Measurements from ENCODE around the gene BCORL1. TPM values are rescaled to one million over a fixed set of nuclear protein-coding genes. Genes with fewer than 3 reads are reported as not detected.

BCORL1 gene
- total and polyA plus RNA-seq, 2 donors (not counting 1 experiment from before 2014, with no cell fraction given), result 1.1 to 2.8 TPM

DNA sequence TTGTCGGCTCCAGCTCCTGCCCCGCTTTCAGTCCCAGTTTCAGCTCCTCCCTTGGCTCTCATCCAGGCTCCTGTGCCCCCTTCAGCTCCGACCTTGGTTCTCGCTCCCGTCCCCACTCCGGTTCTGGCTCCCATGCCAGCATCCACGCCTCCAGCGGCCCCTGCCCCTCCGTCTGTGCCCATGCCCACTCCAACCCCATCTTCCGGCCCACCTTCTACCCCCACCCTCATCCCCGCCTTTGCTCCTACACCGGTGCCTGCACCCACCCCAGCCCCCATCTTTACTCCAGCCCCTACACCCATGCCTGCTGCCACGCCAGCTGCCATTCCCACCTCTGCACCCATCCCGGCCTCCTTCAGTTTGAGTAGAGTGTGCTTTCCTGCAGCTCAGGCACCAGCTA is 31.2 kb downstream of the BCORL1 start:
- H3K4me1 ChIP-seq (ENCODE audit: control insufficient read depth, extremely low read depth, insufficient read depth, low read length), result no peaks in the 10 kb centered on the region
- no peaks in the 10 kb centered on the region for H3K36me3 ChIP-seq (ENCODE audit: control insufficient read depth, insufficient read depth, low read length)
- no peak overlapping the region for H3K4me2 ChIP-seq (ENCODE audit: extremely low read depth, insufficient read depth, low read length)
- H3K9me3 ChIP-seq (ENCODE audit: control insufficient read depth, insufficient read depth, low read depth, low read length), result no peaks in the 10 kb centered on the region
- no peaks in the 10 kb centered on the region for H3K27me3 ChIP-seq (ENCODE audit: control insufficient read depth, insufficient read depth, low read length)
- no peaks in the 10 kb centered on the region for H3K79me2 ChIP-seq (ENCODE audit: control insufficient read depth, insufficient read depth, low read length)
- H3K9ac ChIP-seq (ENCODE audit: insufficient read depth, low read length), result no peak overlapping the region
- no peak for TF ChIP-seq EZH2 (IDR thresholded peaks at IDR 0.05; ENCODE audit: low read length, missing control alignments)
- TF ChIP-seq CTCF (conservative IDR thresholded peaks at IDR 0.05 in 1 of 2, IDR thresholded peaks at IDR 0.05 in 1 of 2; ENCODE audit: low read depth in 1 of 2, low read length in 2 of 2), result no peak
- H2AFZ ChIP-seq (ENCODE audit: low read length), result no peak overlapping the region
- no peak for DNase-seq (ENCODE audit: low read depth in 2 of 2)
- H4K20me1 ChIP-seq (ENCODE audit: control insufficient read depth, extremely low read depth, insufficient read depth, low read length), result no peaks in the 10 kb centered on the region
- H3K4me3 ChIP-seq (replicated peaks in 1 of 4; ENCODE audit: control extremely low read depth in 1 of 4, insufficient read depth in 1 of 4, low read depth in 3 of 4, low read length in 4 of 4), result no peak overlapping the region
- no peak overlapping the region for H3K27ac ChIP-seq (ENCODE audit: insufficient read depth, low read length)

GRCh38 chrX:130014356-130014755 is 31.9 kb downstream of the BCORL1 start:
- H3K4me2 ChIP-seq (ENCODE audit: extremely low read depth, insufficient read depth, low read length), result no peak overlapping the region
- no peak for DNase-seq (ENCODE audit: low read depth in 2 of 2)
- no peaks in the 10 kb centered on the region for H4K20me1 ChIP-seq (ENCODE audit: control insufficient read depth, extremely low read depth, insufficient read depth, low read length)
- no peaks in the 10 kb centered on the region for H3K9me3 ChIP-seq (ENCODE audit: control insufficient read depth, insufficient read depth, low read depth, low read length)
- H3K27me3 ChIP-seq (ENCODE audit: control insufficient read depth, insufficient read depth, low read length), result no peaks in the 10 kb centered on the region
- no peak overlapping the region for H3K4me3 ChIP-seq (replicated peaks in 1 of 4; ENCODE audit: control extremely low read depth in 1 of 4, insufficient read depth in 1 of 4, low read depth in 3 of 4, low read length in 4 of 4)
- no peak overlapping the region for H3K9ac ChIP-seq (ENCODE audit: insufficient read depth, low read length)
- H3K79me2 ChIP-seq (ENCODE audit: control insufficient read depth, insufficient read depth, low read length), result no peaks in the 10 kb centered on the region
- no peaks in the 10 kb centered on the region for H3K4me1 ChIP-seq (ENCODE audit: control insufficient read depth, extremely low read depth, insufficient read depth, low read length)
- no peak overlapping the region for H2AFZ ChIP-seq (ENCODE audit: low read length)
- H3K36me3 ChIP-seq (ENCODE audit: control insufficient read depth, insufficient read depth, low read length), result no peaks in the 10 kb centered on the region
- TF ChIP-seq CTCF (conservative IDR thresholded peaks at IDR 0.05 in 1 of 2, IDR thresholded peaks at IDR 0.05 in 1 of 2; ENCODE audit: low read depth in 1 of 2, low read length in 2 of 2), result no peak
- no peak for TF ChIP-seq EZH2 (IDR thresholded peaks at IDR 0.05; ENCODE audit: low read length, missing control alignments)
- no peak overlapping the region for H3K27ac ChIP-seq (ENCODE audit: insufficient read depth, low read length)

DNA sequence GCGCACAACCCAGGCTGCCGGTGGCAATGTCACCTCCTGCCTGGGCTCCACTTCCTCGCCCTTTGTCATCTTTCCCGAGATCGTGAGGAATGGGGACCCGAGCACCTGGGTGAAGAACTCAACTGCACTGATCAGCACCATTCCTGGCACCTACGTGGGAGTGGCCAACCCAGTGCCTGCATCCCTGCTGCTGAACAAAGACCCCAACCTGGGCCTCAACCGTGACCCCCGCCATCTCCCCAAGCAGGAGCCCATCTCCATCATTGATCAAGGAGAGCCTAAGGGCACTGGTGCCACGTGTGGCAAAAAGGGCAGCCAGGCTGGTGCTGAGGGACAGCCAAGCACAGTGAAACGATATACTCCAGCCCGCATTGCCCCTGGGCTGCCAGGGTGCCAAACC is 32.3 kb downstream of the BCORL1 start:
- no peaks in the 10 kb centered on the region for H3K9me3 ChIP-seq (ENCODE audit: control insufficient read depth, insufficient read depth, low read depth, low read length)
- H3K9ac ChIP-seq (ENCODE audit: insufficient read depth, low read length), result no peak overlapping the region
- H3K36me3 ChIP-seq (ENCODE audit: control insufficient read depth, insufficient read depth, low read length), result no peaks in the 10 kb centered on the region
- no peak for DNase-seq (ENCODE audit: low read depth in 2 of 2)
- no peak overlapping the region for H3K4me3 ChIP-seq (replicated peaks in 1 of 4; ENCODE audit: control extremely low read depth in 1 of 4, insufficient read depth in 1 of 4, low read depth in 3 of 4, low read length in 4 of 4)
- H3K4me1 ChIP-seq (ENCODE audit: control insufficient read depth, extremely low read depth, insufficient read depth, low read length), result no peaks in the 10 kb centered on the region
- H3K27me3 ChIP-seq (ENCODE audit: control insufficient read depth, insufficient read depth, low read length), result no peaks in the 10 kb centered on the region
- no peak overlapping the region for H3K27ac ChIP-seq (ENCODE audit: insufficient read depth, low read length)
- no peak overlapping the region for H2AFZ ChIP-seq (ENCODE audit: low read length)
- H3K4me2 ChIP-seq (ENCODE audit: extremely low read depth, insufficient read depth, low read length), result no peak overlapping the region
- TF ChIP-seq EZH2 (IDR thresholded peaks at IDR 0.05; ENCODE audit: low read length, missing control alignments) (no peak), CTCF (conservative IDR thresholded peaks at IDR 0.05 in 1 of 2, IDR thresholded peaks at IDR 0.05 in 1 of 2; ENCODE audit: low read depth in 1 of 2, low read length in 2 of 2) (no peak)
- no peaks in the 10 kb centered on the region for H3K79me2 ChIP-seq (ENCODE audit: control insufficient read depth, insufficient read depth, low read length)
- H4K20me1 ChIP-seq (ENCODE audit: control insufficient read depth, extremely low read depth, insufficient read depth, low read length), result no peaks in the 10 kb centered on the region

All from fibroblast of lung (primary cell).